Endothelial cell of umbilical vein (primary cell): ENCODE data around the gene CD99L2. TPM values are rescaled to one million over a fixed set of nuclear protein-coding genes. Genes with fewer than 3 reads are reported as not detected.

Experiments
- BruUV-seq: library from RNA; stranded (reverse); fragments of 400-500 nt; replicated peaks from 2 replicates; lab custom pipeline; 2021; lab: Mats Ljungman, UMichigan
- CTCF ChIA-PET: fragments of 300-600, 350-600 bp; sonication (Branson Sonifier 250); formaldehyde crosslinking; loops from one replicate; lab custom pipeline; 2021; ENCODE audit warnings: antibody characterized with exemption, inconsistent platforms; lab: Charles Lee
- POLR2A ChIA-PET: fragments of 300-600, 350-600 bp; sonication (Branson Sonifier 250); formaldehyde crosslinking; loops from one replicate; lab custom pipeline; 2021; ENCODE audit warnings: antibody characterized with exemption, inconsistent platforms; lab: Charles Lee
- DNase-seq: peaks from one replicate; pipeline ENCODE4 v3.0.0-alpha.2; 2011; ENCODE audit warnings: low read depth, low spot score
- FAIRE-seq: peaks from 2 replicates; lab custom pipeline; 2011; peaks lifted over from hg19 to GRCh38; lab: Jason Lieb, UNC
- H2AFZ ChIP-seq: 2 replicates; pipeline ENCODE4 v1.6.0; 2012; ENCODE audit warnings: low read depth, low read length, control low read depth, inconsistent platforms
- H3K27ac ChIP-seq: 2 replicates; pipeline ENCODE4 v1.5.1; 2011; ENCODE audit warnings: low read depth, mild to moderate bottlenecking, control low read depth, low read length, moderate library complexity; ENCODE audit not compliant: insufficient read depth
- H3K27me3 ChIP-seq, 2 experiments: 2 replicates each; pipeline versions ENCODE4 v1.6.0 to v1.6.1; 2011; ENCODE audit warnings: low read length in 2 of 2, mixed read lengths in 1 of 2; ENCODE audit not compliant: control insufficient read depth in 2 of 2, insufficient read depth in 2 of 2
- H3K36me3 ChIP-seq, 2 experiments: 2 replicates in 1 of 2; 3 replicates in 1 of 2; pipeline ENCODE4 v1.5.1; 2011; ENCODE audit warnings: low read length in 2 of 2, mild to moderate bottlenecking in 1 of 2, moderate library complexity in 1 of 2; ENCODE audit not compliant: control insufficient read depth in 2 of 2, insufficient read depth in 2 of 2; ENCODE audit errors: extremely low read depth in 1 of 2
- H3K4me1 ChIP-seq: 3 replicates; pipeline ENCODE4 v1.5.1; 2011; ENCODE audit warnings: mild to moderate bottlenecking, low read length; ENCODE audit not compliant: control insufficient read depth, insufficient read depth; ENCODE audit errors: extremely low read depth
- H3K4me2 ChIP-seq: 2 replicates; pipeline ENCODE4 v1.6.1; 2011; ENCODE audit warnings: low read length, control low read depth, mixed read lengths; ENCODE audit not compliant: insufficient read depth
- H3K4me3 ChIP-seq, 3 experiments: fragments of 200-600 bp in 1 of 3; sonication (generic), shearing (Covaris generic) in 1 of 3; replicated peaks in 1 of 3; 2 replicates each; pipeline ENCODE4 v1.5.1; 2011 to 2016; ENCODE audit warnings: control low read depth in 3 of 3, low read length in 3 of 3, mild to moderate bottlenecking in 2 of 3, inconsistent platforms in 1 of 3, low read depth in 1 of 3, moderate library complexity in 1 of 3; ENCODE audit not compliant: insufficient read depth in 1 of 3
- H3K79me2 ChIP-seq: 2 replicates; pipeline ENCODE4 v1.6.0; 2012; ENCODE audit warnings: low read length, inconsistent platforms; ENCODE audit not compliant: control insufficient read depth, insufficient read depth
- H3K9ac ChIP-seq: replicated peaks from 2 replicates; pipeline ENCODE3; 2011; ENCODE audit warnings: low read length, control low read depth; ENCODE audit not compliant: insufficient read depth; ENCODE audit errors: extremely low read depth
- H3K9me1 ChIP-seq: replicated peaks from 3 replicates; pipeline ENCODE4 v1.6.0; 2011; ENCODE audit warnings: mild to moderate bottlenecking, low read length; ENCODE audit not compliant: control insufficient read depth, insufficient read depth; ENCODE audit errors: extremely low read depth
- H3K9me3 ChIP-seq: replicated peaks from 2 replicates; pipeline ENCODE4 v1.5.1; 2012; ENCODE audit warnings: low read length, inconsistent platforms; ENCODE audit not compliant: control insufficient read depth, insufficient read depth
- H4K20me1 ChIP-seq: replicated peaks from 2 replicates; pipeline ENCODE3; 2011; ENCODE audit warnings: mild to moderate bottlenecking, low read length; ENCODE audit not compliant: control insufficient read depth, insufficient read depth; ENCODE audit errors: extremely low read depth
- GATA2 ChIP-seq: IDR thresholded peaks from 2 replicates; pipeline ENCODE4 v1.7.0; 2011; ENCODE audit warnings: low read depth, mild to moderate bottlenecking, moderate library complexity, mixed read lengths, low read length; ENCODE audit not compliant: insufficient read length, insufficient read depth
- MYC ChIP-seq: IDR thresholded peaks from one replicate; pipeline ENCODE4 v1.6.1; 2011; ENCODE audit warnings: mild to moderate bottlenecking, low read depth, low read length
- POLR2A ChIP-seq: IDR thresholded peaks from 2 replicates; pipeline ENCODE4 v1.6.1; 2012; ENCODE audit warnings: low read depth, mild to moderate bottlenecking, control low read depth, low read length
- dilution Hi-C: fragments of 300-500 bp; cut with MboI; formaldehyde crosslinking; loops from one replicate; pipeline ENCODE4 v1.15.0; 2019; ENCODE audit warnings: low sequenced_read_pairs; ENCODE audit not compliant: extremely low pct_ligation_motif_present
- intact Hi-C: fragments of 100-400 bp; cut with micrococcal nuclease; formaldehyde crosslinking; loops from one replicate; pipeline ENCODE4 v1.10.0; 2022
- polyA plus RNA-seq, 4 experiments: library from polyadenylated mRNA; depleted of rRNA in 3 of 4; stranded (reverse) in 3 of 4; unstranded in 1 of 4; fragments of >200 nt; gene quantifications; 2 replicates each; pipeline versions ENCODE4 v1.2.1 to v1.2.3, GENCODE V29; 2011 to 2012; ENCODE audit warnings: missing spikeins in 1 of 4
- total RNA-seq: library from RNA; stranded (reverse); gene quantifications from 2 replicates; pipeline ENCODE4 v1.2.3, GENCODE V29; 2021

CD99L2 gene
- total and polyA plus RNA-seq, 2 donors (not counting 3 experiments of a cell fraction or from before 2014, with no cell fraction given), result 33.2 to 43.4 TPM

- FAIRE-seq (no peak), DNase-seq (no peak)
- POLR2A ChIA-PET, result no interaction called here
These were observed 4.1 kb upstream of the CD99L2 start for GRCh38 chrX:150902434-150903109.

DNA sequence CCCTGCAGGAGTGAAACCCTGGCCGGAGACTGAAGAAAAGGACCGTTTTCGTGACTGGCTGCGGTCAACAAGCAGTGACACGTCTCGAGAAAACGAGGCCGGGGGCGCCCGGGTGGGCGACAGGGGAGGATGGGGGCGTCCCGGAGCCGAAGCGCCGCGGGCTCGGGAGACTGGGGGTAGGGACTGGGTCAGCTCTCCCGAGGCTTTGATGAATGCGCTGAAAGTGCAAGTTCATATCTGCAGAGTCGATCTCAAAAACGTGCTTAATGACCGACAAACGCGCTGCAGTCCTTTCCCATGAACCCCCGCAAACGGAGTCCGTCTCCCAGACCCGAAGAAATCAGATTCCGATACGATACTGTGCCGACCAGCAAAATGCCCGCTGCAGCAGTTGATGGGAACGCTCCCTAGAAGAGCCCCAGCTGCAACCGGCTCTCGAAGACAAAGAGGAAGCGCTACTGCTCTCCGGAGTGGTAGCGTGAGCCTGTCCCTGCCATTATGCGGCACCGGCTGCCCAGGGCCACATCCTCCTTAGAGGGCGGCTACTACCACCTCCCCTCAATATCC, 806 bp upstream of the CD99L2 start:
- Histone ChIP-seq H3K79me2 (peaks cover 11% of the 10 kb centered on the region), H2AFZ (peak overlapping the region; percentile 58), H3K4me3 (peak overlapping the region; percentile 30 to 54 (median 49)), H3K9me1 (no peaks in the 10 kb centered on the region), H3K27me3 (no peaks in the 10 kb centered on the region), H3K4me2 (peak overlapping the region; percentile 56), H3K27ac (no peak overlapping the region), H4K20me1 (no peaks in the 10 kb centered on the region), H3K9me3 (no peaks in the 10 kb centered on the region), H3K4me1 (peaks cover 7% of the 10 kb centered on the region), H3K36me3 (no peaks in the 10 kb centered on the region), H3K9ac (no peak overlapping the region)
- CTCF ChIA-PET, result interaction anchor here (0.9 kb wide), 1 partner anchor 127 kb away, joined by 3 read pairs; no protein-coding TSS in a partner anchor
- peak; percentile 79 for FAIRE-seq
- dilution Hi-C loops (no loop called here), intact Hi-C loops (loop anchor here (1.0 to 5.0 kb wide), 2 partner anchors 84 to 127 kb away; partner anchors contain the start of gene HMGB3)
- TF ChIP-seq GATA2, result peak; percentile 46
- no peak for TF ChIP-seq MYC
- no peak for TF ChIP-seq POLR2A
- no TSS peak for BruUV-seq
- DNase-seq, result peak; percentile 22
- POLR2A ChIA-PET, result no interaction called here

More at GRCh38 chrX:150902434-150903109, 4.1 kb upstream of the CD99L2 start:
- Histone ChIP-seq H3K4me1 (peaks cover 2% of the 10 kb centered on the region), H3K27me3 (no peaks in the 10 kb centered on the region), H3K27ac (no peak overlapping the region), H4K20me1 (no peaks in the 10 kb centered on the region), H3K36me3 (no peaks in the 10 kb centered on the region), H3K79me2 (peaks cover 2% of the 10 kb centered on the region), H3K4me2 (no peak overlapping the region), H3K4me3 (no peak overlapping the region), H3K9ac (no peak overlapping the region), H3K9me3 (no peaks in the 10 kb centered on the region), H2AFZ (no peak overlapping the region), H3K9me1 (no peaks in the 10 kb centered on the region)
- intact Hi-C loops (no loop called here), dilution Hi-C loops (no loop called here)
- CTCF ChIA-PET, result no interaction called here
- no TSS peak for BruUV-seq
- TF ChIP-seq MYC, result no peak
